OCI-LY1 (cell line): ENCODE data around the gene KRTAP1-3.

ENCODE experiments used
- CTCF ChIP-seq: fragments of 200-600 bp; sonication (generic), shearing (Covaris generic); IDR thresholded peaks from 2 replicates; pipeline ENCODE4 v1.5.1; 2017; ENCODE audit warnings: mild to moderate bottlenecking, antibody characterized with exemption, low read length, moderate library complexity, mixed read lengths
- EZH2 ChIP-seq: fragments of 200-600 bp; sonication (generic), shearing (Covaris generic); IDR thresholded peaks from 2 replicates; pipeline ENCODE4 v1.8.0; 2017; ENCODE audit warnings: borderline replicate concordance, mixed run types, mild to moderate bottlenecking, antibody characterized with exemption, low read length, moderate library complexity, mixed read lengths

GRCh38 chr17:41052566-41052965 is 17.9 kb upstream of the KRTAP1-3 start:
- TF ChIP-seq CTCF (no peak), EZH2 (no peak)
